HepG2 (cell line): ENCODE data around the gene RPL41. TPM values are rescaled to one million over a fixed set of nuclear protein-coding genes. Genes with fewer than 3 reads are reported as not detected.

ENCODE experiments used
- CC2D1A ChIP-seq: sonication (generic); formaldehyde crosslinking; IDR thresholded peaks from 2 replicates; pipeline ENCODE4 v1.8.1; 2023; ENCODE audit warnings: mild to moderate bottlenecking, missing genetic modification reagents
- EZH2 ChIP-seq: conservative IDR thresholded peaks from 2 replicates; pipeline ENCODE4 v1.6.1; 2012; ENCODE audit warnings: mild to moderate bottlenecking, low read depth, low read length, moderate library complexity
- FOXA3 ChIP-seq: IDR thresholded peaks from 2 replicates; pipeline ENCODE4 v1.6.1; 2016; ENCODE audit warnings: missing genetic modification reagents, missing compliant biosample characterization
- IRF2 ChIP-seq: IDR thresholded peaks from 2 replicates; pipeline ENCODE4 v1.6.1; 2018; ENCODE audit warnings: missing genetic modification reagents, missing compliant biosample characterization
- MAFG ChIP-seq: sonication (generic); formaldehyde crosslinking; IDR thresholded peaks from 2 replicates; pipeline ENCODE4 v1.5.1; 2020; ENCODE audit warnings: mild to moderate bottlenecking, missing genetic modification reagents
- MEIS1 ChIP-seq: sonication (generic); formaldehyde crosslinking; IDR thresholded peaks from 2 replicates; pipeline ENCODE4 v1.9.0; 2021; ENCODE audit warnings: mild to moderate bottlenecking, missing genetic modification reagents, moderate library complexity, borderline replicate concordance
- PAF1 ChIP-seq: IDR thresholded peaks from 2 replicates; pipeline ENCODE4 v1.6.1; 2016; ENCODE audit warnings: missing genetic modification reagents, missing compliant biosample characterization
- POLR2G ChIP-seq: fragments of 200-400 bp; formaldehyde crosslinking; IDR thresholded peaks from 2 replicates; pipeline ENCODE4 v1.6.1; 2018; ENCODE audit warnings: mild to moderate bottlenecking, low read depth, low read length, moderate library complexity
- TBP ChIP-seq: sonication (generic); formaldehyde crosslinking; IDR thresholded peaks from 2 replicates; pipeline ENCODE4 v1.5.0; 2020; ENCODE audit warnings: missing genetic modification reagents
- ZBTB20 ChIP-seq: sonication (generic); formaldehyde crosslinking; IDR thresholded peaks from 2 replicates; pipeline ENCODE4 v1.8.1; 2023; ENCODE audit warnings: missing genetic modification reagents, low read depth, mild to moderate bottlenecking, borderline replicate concordance
- ZNF20 ChIP-seq: sonication (generic); formaldehyde crosslinking; IDR thresholded peaks from 2 replicates; pipeline ENCODE4 v1.4.0; 2020; ENCODE audit warnings: mild to moderate bottlenecking, moderate library complexity, missing genetic modification reagents
- ZNF879 ChIP-seq: sonication (generic); formaldehyde crosslinking; IDR thresholded peaks from 2 replicates; pipeline ENCODE4 v1.8.1; 2023; ENCODE audit warnings: missing genetic modification reagents
- ZSCAN30 ChIP-seq: sonication (generic); formaldehyde crosslinking; IDR thresholded peaks from 2 replicates; pipeline ENCODE4 v1.5.0; 2020; ENCODE audit warnings: mild to moderate bottlenecking, missing genetic modification reagents
- polyA plus RNA-seq, 8 experiments: library from polyadenylated mRNA; depleted of rRNA in 3 of 8; stranded (reverse) in 7 of 8; unstranded in 1 of 8; fragments of >200 nt; fragmentation: Illumina TruSeq in 4 of 8; extraction: Trizol in 4 of 8; gene quantifications; 2 replicates each; pipeline versions ENCODE4 v1.2.1 to v1.2.3, GENCODE V29; 2011 to 2016; ENCODE audit warnings: low read depth in 4 of 8, missing spikeins in 1 of 8, mixed read lengths in 1 of 8; ENCODE audit not compliant: insufficient read depth in 1 of 8
- total RNA-seq, 5 experiments: library from RNA; depleted of rRNA; stranded (reverse); fragments of >200 nt; fragmentation: Illumina TruSeq; extraction: Trizol; gene quantifications; 2 replicates each; pipeline ENCODE4 v1.2.3, GENCODE V29; 2016; ENCODE audit warnings: low read depth in 1 of 5
- TF ChIP-seq, protein P1 (sequence below): sonication (generic); formaldehyde crosslinking; IDR thresholded peaks from 2 replicates; pipeline ENCODE4 v1.8.0; 2022; ENCODE audit warnings: mild to moderate bottlenecking, missing genetic modification reagents
- TF ChIP-seq, protein P2 (sequence below): sonication (generic); formaldehyde crosslinking; IDR thresholded peaks from 2 replicates; pipeline ENCODE4 v1.4.0; 2020; ENCODE audit warnings: missing genetic modification reagents
- TF ChIP-seq, protein P3 (sequence below): sonication (generic); formaldehyde crosslinking; IDR thresholded peaks from 2 replicates; pipeline ENCODE4 v1.4.0; 2020; ENCODE audit warnings: missing genetic modification reagents
- TF ChIP-seq, protein P4 (sequence below): sonication (generic); formaldehyde crosslinking; IDR thresholded peaks from 2 replicates; pipeline ENCODE4 v1.4.0; 2020; ENCODE audit warnings: missing genetic modification reagents, borderline replicate concordance
- TF ChIP-seq, protein P5 (sequence below): IDR thresholded peaks from 2 replicates; pipeline ENCODE4 v1.6.1; 2016; ENCODE audit warnings: mild to moderate bottlenecking

RPL41 gene
- total and polyA plus RNA-seq, 2 of the 13 experiments (the other 11 are each of a cell fraction or from before 2014, with no cell fraction given): 4,012 to 7,670 TPM

DNA sequence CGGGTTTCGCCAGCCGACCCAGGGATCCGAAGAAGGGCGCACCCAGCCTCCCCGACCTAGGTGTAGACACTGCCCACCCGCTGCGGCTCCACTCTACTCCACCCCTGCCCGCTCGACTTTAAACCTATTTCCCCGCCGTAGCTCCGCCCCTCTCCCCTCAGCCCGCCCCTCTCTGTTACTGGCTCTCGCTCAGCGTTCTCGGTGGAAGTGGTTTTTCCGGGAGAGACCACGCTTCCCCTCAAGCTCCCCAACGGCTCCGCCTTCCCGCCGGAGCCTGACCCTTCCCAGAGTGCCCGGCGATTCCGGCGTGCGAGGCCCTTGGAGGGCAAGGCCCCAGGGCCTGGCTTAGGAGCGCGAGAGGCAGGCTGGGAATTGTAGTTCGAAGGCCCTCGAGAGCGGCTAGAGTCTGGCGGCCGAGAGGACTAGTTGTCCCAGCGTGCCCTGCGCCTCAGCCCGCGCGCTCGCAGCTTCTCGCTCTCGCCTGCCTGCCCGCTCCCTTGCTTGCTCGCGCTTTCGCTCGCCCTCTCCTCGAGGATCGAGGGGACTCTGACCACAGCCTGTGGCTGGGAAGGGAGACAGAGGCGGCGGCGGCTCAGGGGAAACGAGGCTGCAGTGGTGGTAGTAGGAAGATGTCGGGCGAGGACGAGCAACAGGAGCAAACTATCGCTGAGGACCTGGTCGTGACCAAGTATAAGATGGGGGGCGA, 12.2 kb upstream of the RPL41 start, which contains the start of gene PA2G4 (continued):
- TF ChIP-seq ZNF879 (CRISPR knock-in tag): no peak
- TF ChIP-seq PAF1 (CRISPR knock-in tag): no peak; the same call in none of the 2 replicates
- TF ChIP-seq, protein P1, sequence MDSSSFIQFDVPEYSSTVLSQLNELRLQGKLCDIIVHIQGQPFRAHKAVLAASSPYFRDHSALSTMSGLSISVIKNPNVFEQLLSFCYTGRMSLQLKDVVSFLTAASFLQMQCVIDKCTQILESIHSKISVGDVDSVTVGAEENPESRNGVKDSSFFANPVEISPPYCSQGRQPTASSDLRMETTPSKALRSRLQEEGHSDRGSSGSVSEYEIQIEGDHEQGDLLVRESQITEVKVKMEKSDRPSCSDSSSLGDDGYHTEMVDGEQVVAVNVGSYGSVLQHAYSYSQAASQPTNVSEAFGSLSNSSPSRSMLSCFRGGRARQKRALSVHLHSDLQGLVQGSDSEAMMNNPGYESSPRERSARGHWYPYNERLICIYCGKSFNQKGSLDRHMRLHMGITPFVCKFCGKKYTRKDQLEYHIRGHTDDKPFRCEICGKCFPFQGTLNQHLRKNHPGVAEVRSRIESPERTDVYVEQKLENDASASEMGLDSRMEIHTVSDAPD: peak; percentile 71; the same call in 1 of the 2 replicates
- no peak for TF ChIP-seq MAFG (CRISPR knock-in tag)
- no peak for TF ChIP-seq CC2D1A (CRISPR knock-in tag)
- no peak for TF ChIP-seq EZH2
- TF ChIP-seq ZSCAN30: no peak; the same call in 1 of the 2 replicates
- TF ChIP-seq, protein P2, sequence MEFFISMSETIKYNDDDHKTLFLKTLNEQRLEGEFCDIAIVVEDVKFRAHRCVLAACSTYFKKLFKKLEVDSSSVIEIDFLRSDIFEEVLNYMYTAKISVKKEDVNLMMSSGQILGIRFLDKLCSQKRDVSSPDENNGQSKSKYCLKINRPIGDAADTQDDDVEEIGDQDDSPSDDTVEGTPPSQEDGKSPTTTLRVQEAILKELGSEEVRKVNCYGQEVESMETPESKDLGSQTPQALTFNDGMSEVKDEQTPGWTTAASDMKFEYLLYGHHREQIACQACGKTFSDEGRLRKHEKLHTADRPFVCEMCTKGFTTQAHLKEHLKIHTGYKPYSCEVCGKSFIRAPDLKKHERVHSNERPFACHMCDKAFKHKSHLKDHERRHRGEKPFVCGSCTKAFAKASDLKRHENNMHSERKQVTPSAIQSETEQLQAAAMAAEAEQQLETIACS (CRISPR knock-in tag): peak; percentile 81
- peak; percentile 68; the same call in 1 of the 2 replicates for TF ChIP-seq MEIS1
- TF ChIP-seq, protein P3, sequence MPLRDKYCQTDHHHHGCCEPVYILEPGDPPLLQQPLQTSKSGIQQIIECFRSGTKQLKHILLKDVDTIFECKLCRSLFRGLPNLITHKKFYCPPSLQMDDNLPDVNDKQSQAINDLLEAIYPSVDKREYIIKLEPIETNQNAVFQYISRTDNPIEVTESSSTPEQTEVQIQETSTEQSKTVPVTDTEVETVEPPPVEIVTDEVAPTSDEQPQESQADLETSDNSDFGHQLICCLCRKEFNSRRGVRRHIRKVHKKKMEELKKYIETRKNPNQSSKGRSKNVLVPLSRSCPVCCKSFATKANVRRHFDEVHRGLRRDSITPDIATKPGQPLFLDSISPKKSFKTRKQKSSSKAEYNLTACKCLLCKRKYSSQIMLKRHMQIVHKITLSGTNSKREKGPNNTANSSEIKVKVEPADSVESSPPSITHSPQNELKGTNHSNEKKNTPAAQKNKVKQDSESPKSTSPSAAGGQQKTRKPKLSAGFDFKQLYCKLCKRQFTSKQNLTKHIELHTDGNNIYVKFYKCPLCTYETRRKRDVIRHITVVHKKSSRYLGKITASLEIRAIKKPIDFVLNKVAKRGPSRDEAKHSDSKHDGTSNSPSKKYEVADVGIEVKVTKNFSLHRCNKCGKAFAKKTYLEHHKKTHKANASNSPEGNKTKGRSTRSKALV (CRISPR knock-in tag): no peak; the same call in 1 of the 2 replicates
- TF ChIP-seq, protein P4, sequence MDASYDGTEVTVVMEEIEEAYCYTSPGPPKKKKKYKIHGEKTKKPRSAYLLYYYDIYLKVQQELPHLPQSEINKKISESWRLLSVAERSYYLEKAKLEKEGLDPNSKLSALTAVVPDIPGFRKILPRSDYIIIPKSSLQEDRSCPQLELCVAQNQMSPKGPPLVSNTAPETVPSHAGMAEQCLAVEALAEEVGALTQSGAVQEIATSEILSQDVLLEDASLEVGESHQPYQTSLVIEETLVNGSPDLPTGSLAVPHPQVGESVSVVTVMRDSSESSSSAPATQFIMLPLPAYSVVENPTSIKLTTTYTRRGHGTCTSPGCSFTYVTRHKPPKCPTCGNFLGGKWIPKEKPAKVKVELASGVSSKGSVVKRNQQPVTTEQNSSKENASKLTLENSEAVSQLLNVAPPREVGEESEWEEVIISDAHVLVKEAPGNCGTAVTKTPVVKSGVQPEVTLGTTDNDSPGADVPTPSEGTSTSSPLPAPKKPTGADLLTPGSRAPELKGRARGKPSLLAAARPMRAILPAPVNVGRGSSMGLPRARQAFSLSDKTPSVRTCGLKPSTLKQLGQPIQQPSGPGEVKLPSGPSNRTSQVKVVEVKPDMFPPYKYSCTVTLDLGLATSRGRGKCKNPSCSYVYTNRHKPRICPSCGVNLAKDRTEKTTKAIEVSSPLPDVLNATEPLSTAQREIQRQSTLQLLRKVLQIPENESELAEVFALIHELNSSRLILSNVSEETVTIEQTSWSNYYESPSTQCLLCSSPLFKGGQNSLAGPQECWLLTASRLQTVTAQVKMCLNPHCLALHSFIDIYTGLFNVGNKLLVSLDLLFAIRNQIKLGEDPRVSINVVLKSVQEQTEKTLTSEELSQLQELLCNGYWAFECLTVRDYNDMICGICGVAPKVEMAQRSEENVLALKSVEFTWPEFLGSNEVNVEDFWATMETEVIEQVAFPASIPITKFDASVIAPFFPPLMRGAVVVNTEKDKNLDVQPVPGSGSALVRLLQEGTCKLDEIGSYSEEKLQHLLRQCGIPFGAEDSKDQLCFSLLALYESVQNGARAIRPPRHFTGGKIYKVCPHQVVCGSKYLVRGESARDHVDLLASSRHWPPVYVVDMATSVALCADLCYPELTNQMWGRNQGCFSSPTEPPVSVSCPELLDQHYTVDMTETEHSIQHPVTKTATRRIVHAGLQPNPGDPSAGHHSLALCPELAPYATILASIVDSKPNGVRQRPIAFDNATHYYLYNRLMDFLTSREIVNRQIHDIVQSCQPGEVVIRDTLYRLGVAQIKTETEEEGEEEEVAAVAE (CRISPR knock-in tag): peak; percentile 81; the same call in 1 of the 2 replicates
- TF ChIP-seq, protein P5, sequence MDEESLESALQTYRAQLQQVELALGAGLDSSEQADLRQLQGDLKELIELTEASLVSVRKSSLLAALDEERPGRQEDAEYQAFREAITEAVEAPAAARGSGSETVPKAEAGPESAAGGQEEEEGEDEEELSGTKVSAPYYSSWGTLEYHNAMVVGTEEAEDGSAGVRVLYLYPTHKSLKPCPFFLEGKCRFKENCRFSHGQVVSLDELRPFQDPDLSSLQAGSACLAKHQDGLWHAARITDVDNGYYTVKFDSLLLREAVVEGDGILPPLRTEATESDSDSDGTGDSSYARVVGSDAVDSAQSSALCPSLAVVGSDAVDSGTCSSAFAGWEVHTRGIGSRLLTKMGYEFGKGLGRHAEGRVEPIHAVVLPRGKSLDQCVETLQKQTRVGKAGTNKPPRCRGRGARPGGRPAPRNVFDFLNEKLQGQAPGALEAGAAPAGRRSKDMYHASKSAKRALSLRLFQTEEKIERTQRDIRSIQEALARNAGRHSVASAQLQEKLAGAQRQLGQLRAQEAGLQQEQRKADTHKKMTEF: peak; percentile 97
- TF ChIP-seq ZBTB20: no peak; the same call in 1 of the 2 replicates
- peak; percentile 98 for TF ChIP-seq POLR2G
- peak; percentile 68 for TF ChIP-seq FOXA3 (CRISPR knock-in tag)
- TF ChIP-seq TBP (CRISPR knock-in tag): no peak
- TF ChIP-seq IRF2 (CRISPR knock-in tag): peak; percentile 96
- no peak for TF ChIP-seq ZNF20 (CRISPR knock-in tag)
